Activated CD8-positive, alpha-beta memory T cell treated with anti-CD3 and anti-CD28 coated beads, Interleukin-2, amount 50 U/mL, for 1 hour (primary cell): ENCODE results near the gene SIGLEC8.
A peak's percentile ranks its signal among the peaks of the same experiment; 100 is the strongest.
"Not testable (repeated sequence)": the region's sequence is repeated elsewhere in the genome, so short reads cannot be mapped to it uniquely, and the experiment has no call there.

ENCODE experiments used
- DNase-seq: peaks from one replicate; pipeline ENCODE4 v3.0.0-alpha.2; 2020; ENCODE audit errors: extremely low read depth

The SIGLEC8 gene

GRCh38 chr19:51447510-51447909 is 10.7 kb downstream of the SIGLEC8 start:
- DNase-seq, result not testable (repeated sequence)

DNA sequence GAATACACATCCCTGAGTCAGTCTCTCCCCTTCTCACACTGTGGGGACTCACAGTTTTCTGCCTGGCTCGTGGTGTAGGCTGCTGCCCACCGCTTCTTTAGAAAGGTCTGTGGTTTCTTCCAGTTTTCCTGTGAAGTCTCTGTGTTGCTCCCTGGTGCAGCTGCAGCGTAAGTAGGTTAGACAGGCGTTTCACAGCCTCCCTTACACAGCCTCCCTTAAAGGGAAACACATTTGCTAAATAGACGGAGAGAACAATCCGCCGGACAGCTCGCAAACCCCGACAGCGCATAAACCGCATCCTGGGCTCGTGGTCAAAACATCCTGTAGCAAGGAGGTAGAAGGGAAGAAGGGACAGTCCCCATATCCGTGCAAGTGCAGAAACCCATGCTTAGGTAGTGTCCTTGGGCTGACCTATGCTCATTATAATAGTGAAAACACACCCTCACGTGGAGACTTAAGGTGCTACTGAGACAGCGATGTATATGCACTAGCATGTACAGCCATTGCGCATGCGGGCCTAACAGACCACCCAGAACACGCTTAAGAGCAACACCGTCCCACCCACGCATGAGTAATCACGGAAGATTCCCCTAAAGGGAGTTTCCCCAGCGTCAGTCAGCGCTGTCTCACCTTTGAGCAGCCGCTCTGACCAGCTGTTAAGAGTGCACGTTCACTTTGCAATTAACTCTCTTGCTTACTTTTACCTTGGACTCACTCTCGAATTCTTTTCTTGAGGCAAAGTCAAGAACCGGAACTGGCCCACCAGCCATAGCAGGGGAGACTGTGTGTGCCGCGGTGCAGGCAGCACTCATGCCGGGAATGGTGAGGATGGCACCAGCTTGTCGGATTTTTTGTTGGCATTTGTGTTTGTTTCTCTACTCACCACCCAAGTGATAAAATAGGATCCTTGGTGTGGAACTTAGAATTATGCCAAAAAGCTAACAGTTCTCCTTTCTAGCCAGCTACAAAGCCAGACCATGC is 16.6 kb downstream of the SIGLEC8 start:
- DNase-seq, result peak; percentile 83

DNA sequence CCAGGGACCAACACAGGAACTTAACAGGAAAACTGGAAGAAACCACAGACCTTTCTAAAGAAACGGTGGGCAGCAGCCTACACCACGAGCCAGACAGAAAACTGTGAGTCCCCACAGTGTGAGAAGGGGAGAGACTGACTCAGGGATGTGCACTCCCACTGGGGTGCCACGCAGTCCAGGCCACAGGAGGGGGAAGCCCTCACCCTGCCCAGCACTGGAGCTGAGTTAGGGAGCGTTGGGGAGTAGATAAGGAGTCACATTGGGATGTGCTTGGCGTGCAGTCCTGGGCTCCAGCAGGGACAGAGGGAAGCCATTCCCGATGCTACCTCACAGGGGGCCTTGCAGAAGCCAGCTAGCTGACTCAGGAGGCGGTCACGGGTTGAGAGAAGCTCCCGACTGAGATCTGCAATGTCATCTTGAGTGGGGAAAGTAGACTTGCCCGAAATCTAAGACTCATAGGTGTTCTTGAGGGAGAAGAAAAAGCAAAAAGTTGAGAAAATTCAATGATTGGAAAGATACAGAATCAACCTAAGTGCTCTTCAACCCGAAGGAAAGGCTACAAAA is 17.3 kb downstream of the SIGLEC8 start:
- no peak for DNase-seq

DNA sequence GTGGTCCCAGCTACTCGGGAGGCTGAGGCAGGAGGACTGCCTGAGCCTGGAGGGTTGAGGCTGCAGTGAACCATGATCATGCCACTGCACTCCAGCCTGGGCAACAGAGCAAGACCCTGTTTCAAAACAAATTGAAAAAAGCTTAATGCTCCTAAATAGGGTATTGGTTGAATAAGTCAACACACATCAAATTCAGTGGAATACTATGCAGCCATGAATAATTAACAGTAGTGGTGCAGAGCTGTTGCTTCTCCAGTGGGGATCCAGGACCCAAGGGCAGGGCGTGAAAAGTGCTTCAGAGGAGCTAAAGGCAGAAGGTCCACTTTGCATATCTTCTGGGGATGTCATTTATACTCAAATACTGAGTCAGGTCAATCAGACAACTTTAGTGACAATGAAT is 18.2 kb downstream of the SIGLEC8 start:
- no peak for DNase-seq

DNA sequence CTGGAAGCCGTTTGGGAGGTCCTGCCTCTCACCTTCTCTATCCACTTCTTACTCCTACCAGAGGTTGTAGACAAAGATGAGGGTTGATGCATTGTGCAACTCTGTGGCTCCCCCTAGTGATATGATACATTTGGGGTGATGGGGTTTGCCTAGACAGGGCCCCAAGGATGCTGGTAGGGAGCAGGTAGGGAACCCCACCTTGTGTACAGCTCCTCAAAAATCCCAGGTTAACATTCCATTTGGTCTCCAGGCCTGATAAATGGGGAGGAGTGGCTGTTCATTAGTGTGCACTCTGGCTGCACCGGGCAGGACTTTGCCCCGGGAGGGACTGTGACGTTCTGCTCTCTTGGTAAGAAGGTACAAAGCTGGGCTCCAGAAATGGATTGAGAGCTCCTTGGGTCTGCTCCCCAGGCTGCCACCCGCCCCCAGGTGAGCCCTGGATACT is 19.2 kb downstream of the SIGLEC8 start:
- no peak for DNase-seq

- no peak for DNase-seq
Measured at GRCh38 chr19:51434456-51434855, 23.8 kb downstream of the SIGLEC8 start.

- no peak for DNase-seq
Measured at GRCh38 chr19:51433043-51433442, 25.2 kb downstream of the SIGLEC8 start.

DNA sequence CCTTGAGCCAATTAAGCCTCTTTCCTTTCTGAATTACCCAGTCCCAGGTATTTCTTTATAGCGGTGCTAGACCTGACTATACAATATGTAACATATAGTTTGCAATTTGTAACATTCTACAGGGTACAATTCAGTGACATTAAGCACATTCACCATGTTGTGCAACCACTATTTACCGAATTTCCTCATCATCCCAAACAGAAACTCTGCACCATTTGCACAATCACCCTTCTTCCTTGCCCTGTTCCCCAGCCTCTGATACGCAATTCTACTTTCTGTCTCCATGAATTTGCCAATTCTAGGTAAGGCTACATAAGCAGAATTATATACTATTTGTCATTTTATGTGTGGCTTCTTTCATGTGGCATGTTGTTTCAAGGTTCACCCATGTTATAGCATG is 27.1 kb downstream of the SIGLEC8 start:
- DNase-seq, result no peak

- DNase-seq, result no peak
Measured at GRCh38 chr19:51430221-51430620, 28.0 kb downstream of the SIGLEC8 start.

- DNase-seq, result no peak
Measured at GRCh38 chr19:51427201-51427600, 31.1 kb downstream of the SIGLEC8 start.

GRCh38 chr19:51422053-51422448 is 36.2 kb downstream of the SIGLEC8 start:
- peak; percentile 32 for DNase-seq

GRCh38 chr19:51421229-51422052 is 36.8 kb downstream of the SIGLEC8 start:
- DNase-seq, result no peak

GRCh38 chr19:51420511-51420910 is 37.7 kb downstream of the SIGLEC8 start:
- not testable (repeated sequence) for DNase-seq

- DNase-seq, result no peak
Measured at GRCh38 chr19:51418707-51419106, 39.5 kb downstream of the SIGLEC8 start.

DNA sequence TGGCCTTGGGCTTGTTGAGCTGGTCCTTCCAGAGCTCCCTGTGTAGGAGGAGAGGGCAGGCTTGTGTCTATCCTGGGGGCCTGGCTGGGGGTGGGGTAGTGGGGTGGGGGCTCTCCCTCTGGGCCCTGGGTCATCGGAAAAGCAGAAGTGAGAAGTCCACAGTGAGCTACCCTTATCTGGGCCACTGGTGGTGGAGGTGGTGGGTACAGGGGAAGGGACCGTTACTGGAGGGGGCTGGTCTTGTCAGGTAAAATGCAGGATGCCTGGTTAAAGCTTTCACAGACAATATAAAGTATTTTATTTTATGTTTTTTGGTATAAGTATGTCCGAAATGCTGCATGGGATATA is 40.5 kb downstream of the SIGLEC8 start:
- no peak for DNase-seq

DNA sequence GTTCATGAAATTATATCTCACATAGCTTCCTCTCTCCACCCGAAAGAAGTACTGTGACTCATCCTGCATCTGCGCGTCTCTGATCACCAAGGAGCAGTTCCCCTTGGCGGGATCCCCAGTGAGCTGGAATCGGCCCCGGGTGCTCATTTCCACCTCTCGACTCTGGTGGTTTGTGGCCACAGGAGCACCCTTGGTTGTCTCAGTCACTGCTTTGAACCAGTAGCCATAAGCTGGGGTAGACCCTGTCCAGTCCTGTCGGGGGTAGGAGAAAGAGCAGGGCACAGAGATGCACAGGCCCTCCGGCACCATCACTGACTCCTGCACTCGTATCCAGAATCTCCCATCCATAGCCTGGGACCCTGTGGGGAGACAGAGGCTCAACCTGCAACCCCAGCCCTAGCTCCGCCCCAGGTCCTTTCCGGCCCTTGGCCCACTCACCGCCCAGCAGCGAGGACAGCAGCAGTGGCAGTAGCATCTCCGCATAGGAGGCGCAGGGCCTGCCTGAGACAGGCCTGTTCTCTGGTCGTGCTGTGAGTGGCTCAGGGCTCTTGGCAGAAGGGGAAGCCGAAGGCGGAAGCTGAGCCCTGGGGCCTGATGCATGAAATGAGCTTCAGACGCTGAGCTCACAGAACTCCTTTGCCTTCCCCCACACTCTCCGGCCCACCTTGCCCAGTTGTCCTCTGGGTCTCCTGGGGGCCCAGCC is 41.0 kb downstream of the SIGLEC8 start, which contains the start of gene SIGLEC10:
Gene SIGLEC10 (minus strand): TSS at position 536 of the 703 bp plus-strand sequence. CDS start 61 bp downstream, at position 475.
- no peak for DNase-seq

DNA sequence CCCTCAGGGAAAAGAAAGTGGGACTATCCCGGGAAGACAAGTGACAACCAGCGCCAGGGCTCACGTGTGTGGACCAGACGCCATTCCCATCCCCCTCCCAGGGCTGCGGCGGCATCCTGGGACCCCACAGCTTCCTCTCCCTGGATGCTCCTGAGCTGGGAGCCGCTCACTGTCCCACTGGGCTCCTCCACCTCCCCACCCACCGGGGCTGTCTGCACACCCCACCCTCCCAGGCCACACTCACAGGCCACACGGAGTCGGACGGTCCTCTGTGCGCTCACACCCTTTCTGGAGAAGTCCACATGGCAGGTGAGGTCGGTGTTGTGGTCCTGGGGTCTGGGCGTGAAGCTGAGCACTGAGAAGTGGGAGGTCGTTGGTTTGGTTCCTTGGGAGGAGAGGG is 41.8 kb downstream of the SIGLEC8 start:
- not testable (repeated sequence) for DNase-seq

DNA sequence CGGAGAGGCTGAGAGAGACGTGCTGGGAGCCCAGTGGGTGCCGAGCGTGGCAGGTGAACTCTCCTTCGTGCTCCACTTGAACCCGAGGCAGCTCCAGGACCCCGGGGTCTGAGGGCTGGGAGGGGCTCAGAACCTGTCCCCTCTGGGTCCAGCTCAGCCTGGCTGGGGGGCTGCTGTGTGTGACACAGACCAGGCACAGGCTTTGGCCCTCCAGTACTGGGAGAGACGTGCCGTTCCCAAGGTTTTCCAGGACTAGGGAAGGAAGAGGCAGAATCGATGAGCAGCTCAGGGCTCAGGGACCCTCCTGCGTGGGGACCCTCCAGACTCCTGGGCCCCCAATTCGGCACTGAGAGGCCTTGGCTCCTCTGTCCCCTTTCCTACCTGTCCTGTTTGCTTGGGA is 43.1 kb downstream of the SIGLEC8 start:
- DNase-seq, result no peak

DNA sequence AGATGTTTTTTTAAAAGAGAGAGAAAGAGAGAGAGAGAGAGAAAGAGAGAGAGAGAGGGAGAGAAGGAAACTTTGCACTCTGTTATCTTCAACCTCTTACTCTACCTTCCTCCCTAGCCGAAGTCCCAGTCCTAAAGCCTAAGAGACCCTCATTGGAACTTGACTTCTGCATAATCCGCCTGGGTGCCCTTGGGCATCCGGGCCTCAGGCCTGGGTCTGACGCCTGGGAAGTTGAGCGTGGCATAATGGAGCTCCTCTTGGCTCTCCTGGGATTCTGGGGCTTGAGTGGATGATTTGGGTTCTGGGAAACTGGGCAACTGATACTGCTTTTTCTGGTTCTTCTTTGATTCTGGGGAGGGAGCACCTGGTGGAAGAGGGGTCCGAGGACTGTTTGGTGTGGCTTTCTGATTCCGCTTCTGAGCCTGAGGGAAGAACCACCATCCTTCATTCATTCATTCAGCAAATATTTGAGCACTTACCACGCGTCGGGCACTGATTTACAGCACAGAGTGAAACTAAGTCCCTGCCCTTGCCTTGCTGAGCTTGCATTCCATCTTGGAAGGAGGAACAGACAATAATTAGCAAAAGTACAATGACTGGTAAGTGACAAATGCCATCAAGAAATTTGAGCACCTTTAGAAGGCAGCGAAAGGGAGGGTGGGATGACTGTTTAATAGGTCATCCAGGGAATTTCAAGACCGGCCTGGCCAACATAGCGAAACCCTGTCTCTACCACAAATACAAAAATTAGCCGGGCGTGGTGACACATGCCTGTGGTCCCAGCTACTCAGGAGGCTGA is 47.1 kb downstream of the SIGLEC8 start:
- DNase-seq, result no peak

DNA sequence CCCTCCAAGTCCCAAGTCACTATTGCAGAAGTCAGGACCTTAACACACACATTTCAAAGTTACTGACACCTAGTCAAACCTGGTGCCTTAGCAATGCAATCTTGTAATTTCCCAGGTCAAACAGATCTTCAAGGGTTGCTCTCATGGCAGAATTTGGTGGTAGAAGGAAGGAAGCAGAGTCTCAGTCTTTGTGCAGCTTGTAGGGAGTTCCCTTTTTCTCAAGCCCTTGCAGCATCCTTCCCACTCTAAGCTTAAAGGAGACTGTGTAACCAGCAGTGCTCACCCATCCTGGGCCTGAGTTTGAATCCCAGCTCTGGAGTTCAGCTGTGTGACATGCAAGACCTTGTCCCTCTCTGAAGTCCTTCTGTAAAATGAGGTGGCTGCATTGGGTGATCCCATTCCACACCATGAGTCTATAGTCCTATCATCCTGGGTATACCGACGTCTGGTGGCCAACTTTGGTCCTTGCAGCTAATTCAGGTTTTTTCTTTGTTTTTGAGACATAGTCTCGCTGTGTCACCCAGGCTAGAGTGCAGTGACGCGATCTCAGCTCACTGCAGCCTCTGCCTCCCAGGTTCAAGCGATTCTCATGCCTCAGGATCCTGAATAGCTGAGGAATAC is 50.6 kb downstream of the SIGLEC8 start:
- no peak for DNase-seq
